Ectodermal cell (in vitro differentiated cells): ENCODE results near the gene SEMA6D.

Source experiments
- H3K27ac ChIP-seq: 2 replicates; pipeline ENCODE4 v1.7.0; 2013; ENCODE audit warnings: mild to moderate bottlenecking, low read depth, low read length; ENCODE audit not compliant: insufficient read depth, poor library complexity, severe bottlenecking
- H3K27me3 ChIP-seq: 2 replicates; pipeline ENCODE4 v1.7.0; 2013; ENCODE audit warnings: mild to moderate bottlenecking, low read length; ENCODE audit not compliant: insufficient read depth, control insufficient read depth, poor library complexity, severe bottlenecking
- H3K36me3 ChIP-seq: one replicate; pipeline ENCODE4 v1.7.0; 2013; ENCODE audit warnings: low read length; ENCODE audit not compliant: control insufficient read depth, insufficient read depth
- H3K4me1 ChIP-seq: one replicate; pipeline ENCODE4 v1.7.0; 2013; ENCODE audit warnings: low read length; ENCODE audit not compliant: control insufficient read depth, insufficient read depth
- H3K4me3 ChIP-seq: 2 replicates; pipeline ENCODE4 v1.7.0; 2013; ENCODE audit warnings: low read depth, low read length, control low read depth; ENCODE audit not compliant: insufficient read depth
- H3K9me3 ChIP-seq: 2 replicates; pipeline ENCODE4 v1.7.0; 2013; ENCODE audit warnings: mild to moderate bottlenecking, low read length, moderate library complexity; ENCODE audit not compliant: control insufficient read depth
- WGBS, 2 experiments: methylation state at CpG; one replicate each; pipeline ENCODE4 v1.1.7; 2013; ENCODE audit warnings: missing lambda C conversion rate in 2 of 2; 5-methylcytosine and 5-hydroxymethylcytosine counted together

The SEMA6D gene

GRCh38 chr15:47773143-47773542 is 55.8 kb downstream of the SEMA6D start:
- WGBS, 2 experiments, result 91 to 96% methylated on average over 5 to 6 of the region's 6 CpGs
- Histone ChIP-seq H3K27me3 (no peaks in the 10 kb centered on the region), H3K4me1 (no peaks in the 10 kb centered on the region), H3K4me3 (no peak overlapping the region), H3K27ac (no peak overlapping the region), H3K36me3 (peaks cover 8% of the 10 kb centered on the region), H3K9me3 (no peaks in the 10 kb centered on the region)

GRCh38 chr15:47778263-47778770 is 61.0 kb downstream of the SEMA6D start:
- Histone ChIP-seq H3K36me3 (no peaks in the 10 kb centered on the region), H3K4me3 (no peak overlapping the region), H3K27me3 (no peaks in the 10 kb centered on the region), H3K4me1 (peaks cover 8% of the 10 kb centered on the region), H3K9me3 (no peaks in the 10 kb centered on the region), H3K27ac (no peak overlapping the region)
- 6 to 8% methylated on average over 1 of the region's 1 CpG for WGBS, 2 experiments

GRCh38 chr15:47780971-47781370 is 63.7 kb downstream of the SEMA6D start:
- Histone ChIP-seq H3K36me3 (no peaks in the 10 kb centered on the region), H3K27ac (no peak overlapping the region), H3K27me3 (no peaks in the 10 kb centered on the region), H3K4me3 (no peak overlapping the region), H3K4me1 (peaks cover 8% of the 10 kb centered on the region), H3K9me3 (no peaks in the 10 kb centered on the region)
- WGBS, 2 experiments, result 100% methylated on average over 1 of the region's 2 CpGs; no CpG with 5 or more reads in 1 of the 2 experiments

DNA sequence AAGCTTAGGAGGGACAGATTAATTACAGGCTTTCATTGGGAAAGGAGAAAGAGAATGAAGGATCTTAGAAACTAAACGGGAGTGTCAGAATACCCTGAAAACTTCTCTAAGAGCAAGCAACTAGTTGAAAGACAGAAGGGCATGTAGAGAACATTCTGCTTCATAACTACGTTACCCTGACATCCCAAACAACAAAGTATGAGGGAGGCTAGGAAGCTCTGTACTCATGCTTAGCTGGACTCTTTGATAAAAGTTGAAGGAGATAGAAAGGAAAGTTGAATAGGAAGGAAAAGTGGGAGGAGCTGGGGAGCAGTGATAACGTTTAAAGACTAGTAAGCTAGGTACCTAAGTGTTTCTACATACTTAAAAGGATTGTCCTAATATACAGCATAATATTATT is 64.2 kb downstream of the SEMA6D start:
- Histone ChIP-seq H3K27me3 (no peaks in the 10 kb centered on the region), H3K36me3 (no peaks in the 10 kb centered on the region)
- 84 to 95% methylated on average over 2 to 3 of the region's 3 CpGs for WGBS, 2 experiments

DNA sequence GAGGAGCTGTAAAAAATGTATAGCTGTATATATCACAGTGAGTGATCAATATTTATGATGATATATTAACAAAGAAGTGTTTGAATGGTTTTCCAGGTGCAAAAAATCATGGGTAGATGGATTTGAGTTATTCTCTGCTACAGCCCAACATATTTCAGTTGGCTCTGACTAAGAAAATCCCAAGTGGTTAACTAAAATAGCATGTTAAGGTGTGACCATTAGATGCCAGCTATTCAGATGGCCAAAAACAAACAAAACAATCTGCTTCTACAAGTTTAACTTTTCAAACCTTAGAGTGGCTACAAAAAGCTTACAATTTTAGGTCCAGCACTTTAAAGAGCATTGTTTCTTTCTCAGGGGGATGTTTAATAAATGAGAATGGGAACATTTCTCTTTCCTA is 67.5 kb downstream of the SEMA6D start:
- Histone ChIP-seq H3K27me3 (no peaks in the 10 kb centered on the region), H3K36me3 (no peaks in the 10 kb centered on the region), H3K4me1 (peaks cover 8% of the 10 kb centered on the region), H3K9me3 (no peaks in the 10 kb centered on the region), H3K27ac (no peak overlapping the region), H3K4me3 (no peak overlapping the region)

More for the DNA sequence above, 64.2 kb downstream of the SEMA6D start:
- Histone ChIP-seq H3K27ac (no peak overlapping the region), H3K4me3 (no peak overlapping the region), H3K9me3 (no peaks in the 10 kb centered on the region), H3K4me1 (peaks cover 8% of the 10 kb centered on the region)

DNA sequence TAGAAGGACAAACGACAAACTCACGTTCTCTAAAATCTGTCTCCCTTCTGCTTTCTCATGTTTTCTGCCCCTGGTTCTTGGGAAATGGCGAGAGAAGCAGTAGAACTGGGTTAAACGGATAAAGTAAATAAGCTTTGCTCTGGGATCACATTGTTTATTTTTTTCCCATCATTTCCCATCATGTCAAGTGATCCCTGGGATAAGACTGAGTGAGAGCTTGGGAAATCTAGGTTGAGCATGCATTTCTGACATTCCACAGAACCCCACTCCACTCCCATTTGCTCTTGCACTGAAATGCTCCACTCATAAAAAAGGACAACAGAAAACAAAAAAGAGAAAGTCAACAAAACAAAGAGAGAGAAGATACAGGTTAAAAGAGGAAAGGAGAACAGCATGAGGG is 69.1 kb downstream of the SEMA6D start:
- H3K27ac ChIP-seq, result no peak overlapping the region
- WGBS, 2 experiments, result 91 to 96% methylated on average over 4 of the region's 4 CpGs
- H3K4me1 ChIP-seq, result peaks cover 3% of the 10 kb centered on the region
- H3K9me3 ChIP-seq, result no peaks in the 10 kb centered on the region
- H3K36me3 ChIP-seq, result no peaks in the 10 kb centered on the region
- H3K27me3 ChIP-seq, result no peaks in the 10 kb centered on the region
- no peak overlapping the region for H3K4me3 ChIP-seq

DNA sequence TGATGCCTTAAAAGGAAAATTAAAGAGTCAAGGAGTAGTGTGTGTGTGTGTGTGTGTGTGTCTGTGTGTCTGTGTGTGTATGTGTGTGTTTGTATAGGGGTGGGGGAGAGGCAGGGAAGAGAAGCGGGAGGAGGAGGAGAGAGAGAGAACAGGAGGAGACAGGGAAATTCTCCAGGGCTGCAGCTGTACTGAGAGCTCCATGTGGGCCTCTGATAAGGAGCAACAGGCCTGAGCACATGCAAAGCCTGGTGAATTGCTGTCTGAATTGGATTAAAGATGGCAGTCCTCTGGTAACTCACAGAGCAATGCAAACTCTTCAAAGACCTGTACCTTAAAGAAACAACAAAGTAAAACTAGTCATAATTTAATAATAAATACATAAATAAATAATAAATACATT is 70.6 kb downstream of the SEMA6D start:
- WGBS, 2 experiments, result 85 to 90% methylated on average over 1 of the region's 1 CpG
- H3K4me1 ChIP-seq, result no peaks in the 10 kb centered on the region
- H3K9me3 ChIP-seq, result no peaks in the 10 kb centered on the region
- H3K27me3 ChIP-seq, result no peaks in the 10 kb centered on the region
- no peak overlapping the region for H3K27ac ChIP-seq
- no peaks in the 10 kb centered on the region for H3K36me3 ChIP-seq
- H3K4me3 ChIP-seq, result no peak overlapping the region

GRCh38 chr15:47788685-47789084 is 71.4 kb downstream of the SEMA6D start:
- H3K36me3 ChIP-seq, result no peaks in the 10 kb centered on the region
- H3K4me1 ChIP-seq, result no peaks in the 10 kb centered on the region
- no peaks in the 10 kb centered on the region for H3K9me3 ChIP-seq
- 90 to 91% methylated on average over 3 of the region's 3 CpGs for WGBS, 2 experiments
- no peak overlapping the region for H3K4me3 ChIP-seq
- H3K27ac ChIP-seq, result no peak overlapping the region
- no peaks in the 10 kb centered on the region for H3K27me3 ChIP-seq

DNA sequence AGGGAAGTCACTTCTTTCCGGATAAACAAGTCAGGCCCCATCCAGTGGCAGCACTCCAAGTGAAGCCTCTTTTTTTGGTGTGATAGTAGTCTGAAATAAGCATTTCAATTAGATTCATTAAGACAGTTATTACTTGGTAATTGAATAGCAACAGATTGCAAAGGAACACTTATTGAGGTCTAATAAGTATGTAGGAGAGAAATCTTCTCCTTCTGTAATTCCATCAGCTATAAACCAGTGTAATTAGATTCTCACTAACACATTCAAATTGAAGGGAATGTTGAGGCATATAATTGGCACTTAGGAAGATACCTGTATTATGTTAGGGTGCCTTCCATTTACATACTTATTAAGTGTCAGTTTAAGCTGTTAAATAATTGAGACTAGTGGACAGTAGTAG is 73.9 kb downstream of the SEMA6D start:
- Histone ChIP-seq H3K27me3 (no peaks in the 10 kb centered on the region), H3K4me1 (no peaks in the 10 kb centered on the region), H3K4me3 (no peak overlapping the region), H3K36me3 (no peaks in the 10 kb centered on the region), H3K27ac (no peak overlapping the region), H3K9me3 (no peaks in the 10 kb centered on the region)
- 58 to 100% methylated on average over 1 of the region's 1 CpG for WGBS, 2 experiments

GRCh38 chr15:47792231-47792630 is 74.9 kb downstream of the SEMA6D start:
- Histone ChIP-seq H3K36me3 (no peaks in the 10 kb centered on the region), H3K4me3 (no peak overlapping the region), H3K9me3 (no peaks in the 10 kb centered on the region), H3K27me3 (no peaks in the 10 kb centered on the region), H3K27ac (no peak overlapping the region), H3K4me1 (no peaks in the 10 kb centered on the region)
- WGBS, 2 experiments, result 87 to 100% methylated on average over 2 of the region's 2 CpGs
